ENCODE results near the gene KLHL13.
"Not testable (repeated sequence)": the region's sequence is repeated elsewhere in the genome, so short reads cannot be mapped to it uniquely, and the experiment has no call there.

Gene KLHL13

DNA sequence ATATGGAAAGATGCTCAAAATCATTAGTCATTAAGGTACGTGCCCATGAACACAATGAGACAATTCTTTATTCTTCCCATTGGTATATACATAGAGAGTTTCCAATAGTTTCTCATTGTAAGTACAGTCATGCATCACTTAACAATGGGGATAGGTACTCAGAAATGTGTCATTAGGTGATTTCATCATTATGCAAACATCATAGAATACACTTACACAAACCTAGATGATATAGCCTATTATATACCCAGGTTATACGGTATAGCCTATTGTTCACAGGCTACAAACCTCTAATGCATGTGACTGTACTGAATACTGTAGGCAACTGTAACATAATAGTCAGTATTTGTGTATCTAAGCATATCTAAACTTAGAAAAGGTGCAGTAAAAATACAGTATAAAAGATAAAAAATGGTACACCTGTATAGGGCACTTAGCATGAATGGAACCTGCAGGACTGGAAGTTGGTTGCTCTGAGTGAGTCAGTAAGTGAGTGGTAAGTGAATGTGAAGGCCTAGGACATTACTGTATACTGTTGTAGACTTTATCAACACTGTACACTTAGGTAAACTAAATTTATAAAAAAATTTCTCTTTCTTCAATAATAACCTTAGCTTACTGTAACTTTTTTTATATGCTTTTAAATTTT, 49.6 kb downstream of the KLHL13 start:
- no peak for DNase-seq

DNA sequence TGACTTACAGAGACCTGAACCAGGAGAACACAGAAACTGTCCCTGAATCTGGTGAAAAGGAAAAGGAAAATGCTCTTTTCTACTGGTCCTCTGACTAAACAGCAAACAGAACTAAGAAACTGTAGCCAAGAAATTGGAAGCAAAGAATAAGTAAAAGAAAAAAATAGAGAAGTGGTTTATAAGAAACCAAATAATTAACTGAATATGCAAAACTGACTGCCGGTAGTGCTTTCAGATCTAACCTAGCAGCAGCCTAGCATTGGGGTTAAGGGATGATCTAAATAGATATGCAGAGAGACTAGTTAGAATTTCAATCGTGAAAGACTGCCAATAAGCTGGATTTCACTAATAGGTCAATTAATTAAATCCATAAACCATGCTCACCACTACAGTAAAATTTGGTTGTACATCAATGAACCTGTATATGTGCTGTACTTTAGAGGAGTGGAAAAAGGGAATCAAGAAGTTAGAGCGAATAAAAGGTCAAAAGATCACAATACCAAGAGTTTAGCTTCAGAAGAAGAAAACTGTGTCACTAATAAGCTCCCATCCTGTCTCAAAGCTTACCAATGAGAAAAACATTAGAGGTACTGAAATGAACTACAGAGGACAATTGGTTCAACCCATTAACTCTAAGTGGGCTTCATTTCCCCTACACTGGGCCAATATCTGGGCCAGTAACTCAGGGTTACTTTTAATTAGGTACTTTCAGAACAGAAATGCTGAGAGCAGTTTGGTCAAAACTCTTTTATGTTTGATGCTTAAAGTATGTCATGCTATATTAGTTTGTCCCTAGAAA, 53.6 kb downstream of the KLHL13 start:
- DNase-seq = no peak

DNA sequence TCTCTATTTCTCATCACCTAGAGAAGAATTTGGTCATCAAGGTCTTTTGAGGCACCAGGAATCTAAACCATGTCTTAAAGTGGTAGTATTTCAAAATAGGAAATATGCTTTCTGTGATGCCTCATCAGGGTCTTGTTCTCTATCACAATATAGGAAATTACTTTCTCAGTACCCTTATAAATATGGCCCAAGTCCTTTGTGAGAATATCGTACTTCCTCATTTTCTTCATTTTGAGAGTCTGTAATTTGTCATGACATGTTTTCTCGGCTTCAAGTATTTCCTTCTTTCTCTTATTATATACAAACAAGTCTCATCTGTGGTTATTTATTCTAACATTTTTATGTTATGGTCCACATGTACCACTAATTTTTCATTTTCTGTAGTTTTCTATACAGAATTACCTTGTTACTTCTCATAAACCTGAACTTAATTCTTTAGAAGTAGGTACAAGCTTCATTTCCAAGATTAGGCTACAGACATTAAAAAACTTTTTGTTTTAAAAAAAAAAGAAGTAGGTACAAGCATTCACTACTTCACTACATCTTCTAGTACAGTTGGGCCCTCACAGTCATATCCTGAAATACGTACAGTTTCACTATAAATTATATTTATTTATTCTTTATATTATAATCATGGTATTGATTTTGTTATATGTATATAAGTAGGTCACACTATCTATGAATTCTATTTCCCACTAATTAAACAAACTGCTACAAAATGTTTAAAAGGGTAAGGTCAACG, 54.4 kb downstream of the KLHL13 start:
- no peak for DNase-seq

DNA sequence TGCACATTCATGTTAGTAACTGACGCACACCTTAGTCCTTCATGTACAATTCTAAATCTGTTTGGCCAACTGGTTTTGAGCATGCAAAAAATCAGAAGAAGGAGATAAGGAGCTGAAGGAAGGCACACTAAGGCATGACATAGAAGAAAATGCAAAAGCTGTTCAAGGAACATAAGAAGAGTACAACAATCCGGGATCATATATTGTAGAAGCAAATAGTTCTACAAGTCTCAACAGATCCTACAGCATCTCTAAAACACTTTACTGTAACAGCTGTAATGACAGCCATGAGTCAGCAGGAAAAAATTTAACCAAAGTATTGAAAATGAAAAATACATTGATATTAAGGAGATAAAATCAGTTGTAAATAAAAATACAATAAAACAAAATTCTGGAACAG, 57.7 kb downstream of the KLHL13 start:
- DNase-seq = no peak

DNA sequence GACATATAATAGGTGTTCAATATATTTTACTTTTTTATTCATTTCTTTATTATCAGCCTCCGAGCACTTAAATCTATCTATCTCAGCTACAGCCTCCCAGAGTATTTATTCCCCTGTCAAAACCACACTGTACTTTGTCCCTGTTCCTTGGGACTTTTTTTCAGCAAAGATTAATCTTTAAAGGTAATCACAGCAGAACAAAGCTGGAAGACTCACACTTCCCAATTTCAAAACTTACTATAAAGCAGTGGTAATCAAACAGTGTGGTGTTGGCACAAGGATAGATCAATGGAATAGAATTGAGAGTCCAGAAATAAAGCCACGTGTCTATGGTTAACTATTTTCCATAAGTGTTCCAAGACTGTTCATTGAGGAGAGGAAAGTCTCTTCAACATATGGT, 59.7 kb downstream of the KLHL13 start:
- DNase-seq = no peak

DNA sequence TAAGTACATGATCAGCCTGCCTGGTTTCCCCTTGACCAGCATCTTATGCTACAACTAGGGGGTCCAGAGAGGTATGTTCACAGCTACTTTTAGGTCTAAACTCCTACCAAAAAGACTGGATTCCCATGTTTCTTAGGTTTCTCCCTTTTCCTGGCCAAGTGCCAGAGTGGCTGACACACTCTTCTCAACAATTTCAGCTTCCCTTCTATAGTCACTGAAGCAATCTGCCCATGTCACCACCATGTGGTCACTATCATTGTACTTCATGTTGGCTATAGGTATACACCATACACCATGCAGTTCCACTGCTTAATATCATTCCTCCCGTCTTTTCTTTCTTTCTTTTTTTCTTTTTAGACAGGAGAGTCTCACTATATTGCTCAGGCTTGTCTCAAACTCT, 66.9 kb downstream of the KLHL13 start:
- no peak for DNase-seq

DNA sequence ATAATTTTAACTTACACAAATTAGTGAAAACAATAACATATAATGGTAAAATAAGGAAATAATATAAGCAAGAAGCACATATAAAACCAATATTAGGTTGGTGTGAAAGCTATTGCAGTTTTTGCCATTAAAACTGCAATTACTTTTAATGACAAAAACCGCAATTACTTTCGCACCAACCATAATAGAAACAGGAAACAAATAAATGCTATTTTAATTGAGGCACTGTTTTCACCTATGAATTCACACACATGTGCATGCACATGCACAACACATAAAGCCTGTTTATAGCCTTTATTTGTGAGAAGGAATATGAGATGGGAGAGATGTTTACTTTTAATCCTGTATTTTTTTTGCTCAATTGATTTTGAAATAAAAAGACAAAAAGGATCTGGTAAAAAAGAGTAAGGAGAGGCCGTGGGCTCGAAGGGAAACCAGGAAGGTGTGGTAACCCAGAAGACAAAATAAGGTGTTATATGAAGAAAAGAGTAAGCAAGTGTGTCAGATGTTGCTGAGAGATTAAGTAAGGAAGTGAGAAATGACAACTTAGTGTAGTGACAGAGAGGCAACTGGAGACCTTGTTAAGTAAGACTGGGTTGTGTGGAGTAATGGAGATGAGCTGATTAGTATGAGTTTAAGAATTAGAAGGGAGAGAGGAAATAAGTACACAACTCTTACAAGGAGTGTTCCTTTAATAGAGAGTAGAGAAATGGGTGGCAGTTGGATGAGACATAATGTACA, 69.0 kb downstream of the KLHL13 start:
- DNase-seq = no peak

DNA sequence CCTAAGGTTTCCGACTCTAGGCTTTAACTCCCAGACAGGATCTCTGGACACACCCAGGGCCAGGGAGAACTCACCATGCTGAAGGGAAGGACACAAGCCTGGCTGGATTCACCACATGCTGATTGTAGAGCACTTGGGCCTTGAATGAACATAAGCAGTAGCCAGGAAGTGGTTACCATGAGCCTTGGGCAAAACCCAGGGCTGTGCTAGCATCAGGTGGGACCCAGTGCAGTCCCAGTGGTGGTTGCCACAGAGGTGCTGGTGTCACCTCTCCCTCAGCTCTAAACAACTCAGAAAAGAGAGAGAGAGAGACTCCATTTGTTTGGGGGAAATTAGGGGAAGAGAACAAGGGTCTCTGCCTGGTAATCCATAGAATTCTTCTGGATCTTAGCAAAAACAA, 77.0 kb downstream of the KLHL13 start:
- DNase-seq = no peak

DNA sequence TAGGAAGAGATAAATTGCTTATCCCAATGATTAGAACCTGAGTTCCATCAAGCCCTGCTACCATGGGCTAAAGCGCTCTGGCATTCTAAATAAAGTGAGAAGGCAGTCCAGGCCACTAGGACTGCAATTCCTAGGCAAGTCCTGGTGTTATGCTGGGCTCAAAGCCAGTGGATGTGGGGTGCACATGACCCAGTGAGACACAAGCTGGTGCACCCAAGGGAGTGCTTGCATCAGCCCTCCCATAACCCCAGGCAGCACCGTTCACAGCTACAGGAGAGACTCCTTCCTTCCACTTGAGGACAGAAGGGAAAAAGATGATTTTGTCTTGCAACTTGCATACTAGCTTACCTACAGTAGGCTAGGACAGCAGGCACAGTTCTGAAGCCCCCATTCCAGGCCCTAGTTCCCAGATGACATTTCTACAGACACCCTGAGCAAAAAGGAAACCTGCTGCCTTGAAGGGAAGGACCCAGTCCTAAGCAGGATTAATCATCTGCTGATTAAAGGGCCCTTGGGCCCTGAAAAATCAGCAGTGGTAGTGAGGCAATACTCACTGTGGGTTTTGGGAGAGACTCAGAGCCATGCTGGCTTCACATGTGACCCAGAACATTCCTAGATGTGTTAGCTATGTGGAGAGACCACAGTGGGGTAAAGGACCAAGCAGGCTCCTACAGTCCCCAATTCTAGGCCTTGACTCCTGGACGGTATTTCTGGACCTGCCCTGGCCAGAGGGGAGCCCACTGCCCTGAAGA, 77.8 kb downstream of the KLHL13 start:
- DNase-seq = no peak

DNA sequence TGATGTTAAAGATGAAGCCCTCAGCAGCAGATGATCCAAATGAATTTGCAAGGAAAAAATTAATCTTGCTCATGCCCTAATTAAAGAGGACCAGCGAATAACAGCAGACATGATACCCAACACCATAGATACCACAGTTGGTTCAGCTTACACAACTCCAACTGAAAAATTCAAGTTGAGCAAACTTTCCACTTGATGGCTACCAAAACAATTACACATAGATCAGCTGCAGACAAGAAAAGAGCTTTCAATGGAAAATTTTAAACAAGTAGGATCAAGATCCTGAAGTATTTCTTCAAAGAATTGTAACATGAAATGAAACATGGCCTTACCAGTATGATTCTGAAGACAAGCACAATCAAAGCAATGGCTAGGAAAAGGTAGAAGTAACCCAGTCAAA, 90.0 kb downstream of the KLHL13 start:
- DNase-seq = no peak

DNA sequence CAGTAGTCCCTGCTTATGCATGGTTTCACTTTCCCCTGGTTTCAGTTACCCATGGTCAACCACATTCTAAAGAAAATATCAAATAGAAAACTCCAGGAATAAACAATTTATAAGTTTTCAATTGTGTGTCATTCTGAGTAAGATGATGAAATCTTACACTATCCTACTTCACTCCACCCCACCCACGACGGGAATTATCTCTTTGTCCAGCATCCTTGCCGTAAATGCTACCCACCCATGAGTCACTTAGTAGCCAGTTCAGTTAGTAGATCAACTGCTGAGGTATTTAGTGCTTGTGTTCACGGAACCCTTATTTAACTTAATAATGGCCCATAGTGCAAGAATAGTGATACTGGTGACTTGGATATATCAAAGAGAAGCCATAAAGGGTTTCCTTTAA, 91.4 kb downstream of the KLHL13 start:
- no peak for DNase-seq

DNA sequence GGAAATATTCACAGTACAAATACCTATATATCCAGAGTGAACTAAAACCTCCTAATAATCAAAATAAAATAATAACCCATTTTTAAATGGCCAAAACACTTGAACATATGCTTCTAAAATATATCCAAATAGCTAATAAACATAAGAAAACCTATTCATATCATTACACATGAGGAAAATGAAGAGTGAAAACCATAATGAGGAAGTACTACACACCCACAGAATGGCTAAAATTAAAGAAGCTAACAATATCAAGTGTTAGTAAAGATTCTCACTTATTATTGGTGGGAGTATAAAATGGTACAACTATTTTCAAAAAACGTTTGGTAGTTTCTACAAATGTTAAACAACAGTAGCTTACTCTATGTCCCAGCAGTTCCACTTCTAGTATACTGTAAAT, 92.1 kb downstream of the KLHL13 start:
- no peak for DNase-seq

DNA sequence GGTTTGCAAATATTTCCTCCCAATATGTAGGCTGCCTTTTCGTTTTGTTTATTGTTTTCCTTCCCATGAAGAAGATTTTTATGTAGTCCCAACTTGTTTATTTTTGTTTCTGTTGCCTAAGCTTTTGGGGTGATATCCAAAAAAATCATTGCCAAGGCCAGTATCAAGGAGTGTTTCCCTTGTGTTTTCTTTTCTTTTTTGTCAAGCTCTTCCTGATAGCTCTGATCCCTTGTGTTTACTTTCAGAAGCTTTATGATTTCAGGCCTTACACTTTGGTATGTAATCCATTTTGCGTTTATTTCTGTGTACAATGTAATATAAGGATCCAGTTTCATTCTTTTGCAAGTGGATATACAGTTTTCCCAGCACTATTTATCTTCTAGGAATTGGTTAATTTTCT, 93.9 kb downstream of the KLHL13 start:
- no peak for DNase-seq

DNA sequence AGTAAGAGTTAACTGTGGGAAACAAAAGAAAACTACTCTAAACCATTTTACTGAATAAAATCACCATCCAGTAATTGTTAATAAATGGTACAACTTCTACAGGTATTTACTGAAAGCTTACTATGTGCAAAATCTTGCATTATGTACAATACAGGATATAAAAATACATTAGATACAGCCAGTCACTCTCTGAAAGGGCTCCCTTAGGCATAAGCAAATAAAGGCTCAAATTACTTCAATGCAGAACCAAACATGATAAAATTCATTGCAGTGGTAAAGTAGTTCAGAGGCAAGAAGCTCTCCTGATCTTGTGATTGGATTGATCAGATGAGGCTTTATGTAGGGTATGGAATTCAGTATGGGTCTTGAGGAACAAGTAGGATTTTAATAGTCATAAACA, 100.2 kb downstream of the KLHL13 start:
- DNase-seq = no peak

DNA sequence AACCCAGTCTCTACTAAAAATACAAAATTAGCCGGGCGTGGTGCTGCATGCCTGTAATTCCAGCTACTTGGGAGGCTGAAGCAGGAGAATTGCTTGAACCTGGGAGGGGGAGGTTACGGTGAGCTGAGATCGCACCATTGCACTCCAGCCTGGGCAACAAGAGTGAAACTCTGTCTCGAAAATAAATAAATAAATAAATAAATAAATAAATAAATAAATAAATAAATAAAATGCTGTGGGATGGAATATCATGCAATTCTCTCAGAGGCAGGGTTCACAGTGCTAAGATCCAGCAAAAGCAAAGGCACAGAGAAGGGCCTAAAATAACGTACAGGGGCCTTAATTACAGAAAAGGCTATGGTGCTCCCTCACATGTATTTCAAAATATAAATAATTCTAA, 114.2 kb downstream of the KLHL13 start:
- not testable (repeated sequence) for DNase-seq

DNA sequence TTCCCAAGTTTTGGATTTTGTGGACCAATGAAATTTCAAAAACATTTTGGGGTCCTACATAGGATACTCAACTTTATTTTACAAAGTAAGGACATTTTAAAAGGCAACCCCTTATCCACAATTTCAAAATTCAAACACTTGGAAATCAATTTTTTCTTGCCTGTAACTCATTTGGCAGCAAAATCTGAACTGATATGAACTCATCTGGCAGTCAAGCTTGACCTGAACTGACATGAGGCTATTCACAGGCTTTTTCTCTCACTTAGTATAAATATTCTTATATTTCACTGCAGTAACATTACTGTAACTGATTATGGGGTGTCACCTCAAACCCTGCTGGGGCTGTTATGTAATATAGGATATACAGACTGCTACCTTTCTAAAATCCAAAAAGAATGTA, 116.1 kb downstream of the KLHL13 start:
- DNase-seq = no peak

DNA sequence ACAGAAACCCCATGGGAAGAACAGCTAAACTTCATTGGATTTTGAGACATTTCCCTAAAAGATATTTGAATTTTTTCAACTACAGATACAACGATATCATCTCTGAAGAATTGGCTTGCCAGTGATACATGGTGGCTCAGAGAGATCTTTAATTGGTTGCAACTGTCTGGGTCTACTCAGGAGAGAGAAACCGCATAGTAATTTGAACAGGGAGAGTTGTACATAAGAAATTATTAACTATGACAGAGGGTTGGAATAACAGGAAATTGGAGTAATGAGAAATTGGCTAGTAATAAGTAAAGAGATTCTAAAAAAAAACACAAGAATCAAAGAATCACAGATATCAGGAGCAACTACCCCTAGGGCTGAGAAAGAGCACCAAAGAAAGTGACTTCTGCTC, 118.4 kb downstream of the KLHL13 start:
- no peak for DNase-seq

DNA sequence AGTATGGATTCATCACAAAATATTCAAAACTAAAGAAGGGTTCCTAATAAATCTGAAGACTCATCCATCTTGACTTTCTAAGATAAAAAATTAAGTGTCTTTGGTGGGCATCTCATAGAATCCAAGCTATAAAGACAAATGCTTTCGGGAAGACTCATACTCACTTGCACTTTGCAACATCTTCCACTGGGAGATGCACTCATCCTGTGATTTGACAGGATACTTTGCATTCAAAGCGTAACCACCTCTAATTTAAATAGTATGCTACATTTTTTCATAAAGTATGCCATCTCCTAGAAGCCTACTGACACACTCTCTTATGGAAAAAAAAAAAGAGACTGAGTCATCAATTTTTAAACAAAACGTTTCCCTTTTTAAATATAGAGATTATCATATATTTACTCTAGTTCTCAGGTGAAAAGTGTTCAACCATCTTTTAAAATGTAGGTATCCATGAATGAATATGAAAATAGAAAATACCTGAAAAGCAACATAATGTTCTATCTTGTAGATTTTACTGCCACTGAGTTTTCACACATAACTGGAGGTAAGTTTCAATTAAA, 119.6 kb downstream of the KLHL13 start:
- DNase-seq = no peak

DNA sequence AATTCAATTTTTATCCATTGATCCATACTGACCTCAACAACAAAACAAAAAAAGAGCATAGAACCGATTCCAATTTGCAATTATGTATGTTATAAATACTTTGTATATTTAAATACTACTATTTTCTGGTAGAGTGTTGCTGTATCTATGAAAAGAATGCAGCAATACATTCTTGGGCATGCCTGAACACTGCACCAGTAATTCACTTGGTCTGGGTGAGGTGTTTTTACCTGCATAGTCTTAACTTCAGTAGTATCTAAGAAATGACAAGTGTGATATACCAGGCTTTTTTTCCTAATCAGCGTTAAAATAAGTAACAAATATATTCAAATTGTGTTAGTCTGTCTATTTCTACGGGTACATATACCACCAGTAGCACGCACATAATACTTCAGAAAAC, 120.2 kb downstream of the KLHL13 start:
- no peak for DNase-seq

DNA sequence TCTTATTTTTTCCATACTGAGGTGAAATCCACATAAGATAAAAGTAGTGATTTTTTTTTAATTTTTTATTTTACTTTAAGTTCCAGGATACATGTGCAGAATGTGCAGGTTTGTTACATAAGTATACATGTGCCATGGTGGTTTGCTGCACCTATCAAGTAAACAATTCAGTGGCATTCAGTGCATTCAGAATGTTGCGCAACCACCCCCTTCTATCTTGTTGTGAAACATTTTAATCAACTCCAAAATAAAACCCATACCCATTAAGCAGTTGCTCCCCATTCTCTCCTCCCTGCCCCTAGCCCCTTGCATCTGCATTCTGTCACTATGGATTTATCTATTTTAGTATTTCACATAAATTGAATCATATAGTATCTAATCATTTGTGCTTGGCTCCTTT, 121.2 kb downstream of the KLHL13 start:
- DNase-seq = no peak

DNA sequence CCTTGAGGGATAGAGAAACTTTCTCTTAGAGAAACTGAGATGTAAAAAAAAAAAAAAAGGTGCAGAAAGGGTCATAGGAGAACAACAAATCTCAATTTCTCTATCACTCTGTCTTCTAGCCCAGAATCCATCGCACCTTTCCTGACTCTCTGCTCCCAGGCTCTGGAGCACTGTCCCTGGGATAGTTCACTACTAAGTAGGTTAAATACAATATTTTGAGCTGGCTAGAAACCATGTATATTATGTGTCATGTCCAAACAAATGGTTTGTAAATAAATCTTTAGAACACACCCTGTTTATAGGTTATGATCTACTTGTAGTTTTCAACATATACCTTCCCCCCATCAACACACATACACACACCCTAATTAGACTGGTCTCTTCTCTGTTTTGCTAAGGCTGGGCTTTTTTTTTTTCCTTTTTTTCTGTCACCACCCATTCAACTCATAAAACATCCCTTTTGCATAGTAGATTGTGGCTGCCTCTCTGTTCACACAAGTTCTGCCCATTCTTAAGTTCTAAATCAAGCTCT, 124.4 kb downstream of the KLHL13 start:
- DNase-seq = no peak

DNA sequence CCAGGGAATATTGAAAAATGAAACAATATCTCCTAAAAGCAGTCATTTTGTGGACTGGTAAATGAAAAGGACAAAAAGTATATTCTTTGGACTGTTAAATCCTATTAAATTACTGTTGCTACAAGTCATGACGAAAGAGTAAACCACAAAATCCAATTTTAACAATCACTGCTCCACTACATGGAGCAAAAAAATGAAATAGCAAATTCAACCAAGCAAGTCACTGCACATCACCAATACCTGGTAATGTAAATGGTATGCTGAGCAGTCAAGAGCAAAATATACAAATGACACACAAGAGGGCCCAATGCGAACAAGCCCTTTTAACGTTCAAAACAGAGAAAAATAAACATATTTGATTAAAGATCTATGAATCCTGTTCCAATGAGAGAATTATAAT, 126.2 kb downstream of the KLHL13 start:
- no peak for DNase-seq

Data from CD4-positive, alpha-beta T cell treated with Interferon alpha-2 for 1 hour (primary cell).